ENCODE measurements around the gene ASAP2. TPM values are rescaled to one million over a fixed set of nuclear protein-coding genes. Genes with fewer than 3 reads are reported as not detected.
"Not testable (repeated sequence)": the region's sequence is repeated elsewhere in the genome, so short reads cannot be mapped to it uniquely, and the experiment has no call there.

Gene ASAP2
- polyA plus RNA-seq, 4 donors = 50.7 to 60.8 (median 58.3) TPM

DNA sequence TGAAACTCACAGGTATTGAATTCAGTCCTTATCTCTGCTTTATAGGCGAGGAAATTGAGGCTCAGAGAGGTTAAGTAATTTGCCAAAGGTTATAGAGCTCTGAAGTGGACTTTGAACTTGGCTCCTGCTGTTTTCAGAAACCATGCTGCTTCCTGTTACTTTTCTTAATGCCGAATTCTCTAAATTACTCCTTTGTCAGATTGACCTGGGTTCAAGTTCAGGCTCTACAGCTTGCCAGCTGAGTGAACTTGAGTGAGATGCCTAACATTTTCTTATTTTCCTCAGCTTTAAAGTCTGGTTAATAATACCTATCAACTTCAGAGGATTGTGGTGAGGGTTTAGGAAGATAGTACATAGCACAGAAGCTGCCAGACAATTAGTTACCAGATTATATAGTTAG lies 3.4 kb downstream of the ASAP2 start:
- no peak for DNase-seq (ENCODE audit: low read depth in 4 of 4, low spot score in 2 of 4)

GRCh38 chr2:9211496-9211895 lies 4.9 kb downstream of the ASAP2 start:
- DNase-seq (ENCODE audit: low read depth in 4 of 4, low spot score in 2 of 4) = no peak

DNA sequence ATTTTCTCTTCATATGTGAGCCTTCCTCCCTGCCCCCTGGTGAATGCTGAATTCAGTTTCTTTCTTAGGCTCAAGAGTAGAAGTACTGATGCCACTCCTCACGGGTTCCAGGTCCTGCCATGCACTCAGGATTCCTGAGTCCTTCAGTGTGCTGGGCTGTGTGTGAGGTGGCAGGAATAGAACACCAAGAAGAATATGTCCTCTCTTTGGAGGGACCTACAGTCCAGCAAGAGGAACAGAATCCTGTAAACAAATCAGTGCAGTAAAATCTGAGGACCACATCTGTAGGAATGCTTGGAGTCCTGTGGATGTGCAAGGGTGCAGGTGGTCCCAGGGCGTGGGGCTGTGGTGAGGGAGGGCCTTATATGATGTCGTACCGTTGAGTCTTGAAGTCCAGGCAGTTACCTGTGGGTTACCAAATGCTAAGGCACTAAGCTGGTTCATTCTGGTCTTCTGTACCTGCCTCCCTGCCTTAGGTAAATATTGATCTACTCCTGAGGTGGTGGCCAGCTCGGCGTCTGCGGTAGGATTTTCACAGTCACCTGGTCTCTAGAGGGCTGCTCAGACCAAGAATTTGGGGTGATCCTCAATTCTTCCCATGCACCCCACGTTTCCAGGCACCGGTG lies 5.5 kb downstream of the ASAP2 start:
- no peak for DNase-seq (ENCODE audit: low read depth in 4 of 4, low spot score in 2 of 4)

DNA sequence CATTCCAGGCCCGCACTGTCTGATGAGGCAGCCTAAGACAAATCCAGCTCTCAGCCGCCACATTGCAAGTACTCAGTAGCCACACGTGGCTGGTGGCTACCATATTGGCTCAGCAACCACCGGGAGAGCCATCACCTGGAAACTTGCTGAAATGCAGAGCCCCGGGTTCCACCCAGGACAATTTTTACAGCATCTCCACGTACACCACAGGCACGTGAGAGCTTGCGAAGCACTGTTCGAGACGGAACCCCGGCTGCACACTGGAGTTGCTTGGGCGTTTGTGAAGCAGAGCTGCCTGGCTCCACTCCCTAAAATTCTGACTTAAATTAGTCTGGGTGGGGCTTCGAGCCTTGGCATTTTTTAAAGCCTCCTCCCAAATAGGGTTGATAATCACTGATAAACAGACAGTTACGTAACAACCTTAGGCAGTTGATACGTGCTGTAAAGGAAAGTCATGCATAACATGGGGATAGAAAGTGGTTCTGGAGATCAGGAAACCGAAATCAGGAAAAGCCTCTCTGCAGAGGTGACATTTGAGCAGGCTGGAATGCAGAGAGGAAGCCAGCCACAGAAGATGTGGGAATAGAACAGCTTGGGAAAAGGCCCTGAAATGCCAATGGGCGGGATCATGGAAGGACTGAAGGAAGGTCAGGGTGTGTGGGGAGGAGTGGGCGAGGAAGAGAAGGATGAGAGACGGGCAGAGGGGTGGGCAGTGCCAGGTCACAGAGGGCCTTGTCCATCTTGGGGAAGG lies 6.2 kb downstream of the ASAP2 start:
- DNase-seq (ENCODE audit: low read depth in 4 of 4, low spot score in 2 of 4) = no peak

GRCh38 chr2:9213477-9214051 lies 7.0 kb downstream of the ASAP2 start:
- no peak for DNase-seq (ENCODE audit: low read depth in 4 of 4, low spot score in 2 of 4)

- no peak for DNase-seq (ENCODE audit: low read depth in 4 of 4, low spot score in 2 of 4)
Observed at GRCh38 chr2:9214873-9215272, 8.3 kb downstream of the ASAP2 start.

DNA sequence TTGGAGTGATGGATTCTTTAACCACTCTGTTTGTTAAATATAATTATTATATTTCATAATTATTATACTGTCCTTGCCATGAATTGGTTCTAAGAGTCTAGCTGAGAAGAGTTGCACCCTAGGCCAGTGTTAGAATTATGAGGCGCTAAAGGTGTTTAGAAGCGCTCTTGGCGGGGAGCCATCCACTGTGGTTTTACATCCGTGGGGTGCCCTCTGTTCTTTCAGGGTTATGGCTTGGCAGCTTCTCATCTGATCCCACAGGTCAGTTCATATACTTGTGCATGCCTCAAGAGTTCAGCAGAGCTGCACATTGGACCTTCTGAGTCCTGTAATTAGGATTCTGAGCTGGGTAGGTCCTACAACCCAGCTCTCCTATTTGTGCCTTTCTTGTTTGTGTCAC lies 9.1 kb downstream of the ASAP2 start:
- no peak for DNase-seq (ENCODE audit: low read depth in 4 of 4, low spot score in 2 of 4)

DNA sequence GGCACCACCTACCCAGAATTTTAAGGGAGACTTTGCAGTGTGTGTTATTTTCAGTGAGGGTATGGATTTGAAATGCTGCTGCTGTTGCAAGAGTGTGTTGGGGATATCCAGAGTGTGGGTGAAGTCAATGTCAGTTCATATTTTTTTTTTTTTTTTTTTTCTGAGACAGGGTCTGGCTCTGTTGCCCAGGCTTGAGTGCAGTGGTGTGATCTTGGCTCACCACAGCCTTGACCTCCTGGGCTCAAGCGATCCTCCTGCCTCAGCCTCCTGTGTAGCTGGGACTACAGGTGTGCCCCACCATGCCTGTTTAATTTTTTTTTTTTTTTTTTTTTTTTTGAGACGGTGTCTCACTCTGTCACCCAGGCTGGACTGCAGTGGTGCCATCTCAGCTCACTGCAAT lies 9.5 kb downstream of the ASAP2 start:
- DNase-seq (ENCODE audit: low read depth in 4 of 4, low spot score in 2 of 4) = not testable (repeated sequence)

- no peak for DNase-seq (ENCODE audit: low read depth in 4 of 4, low spot score in 2 of 4)
Observed at GRCh38 chr2:9217838-9218770, 11.5 kb downstream of the ASAP2 start.

GRCh38 chr2:9219027-9219445 lies 12.4 kb downstream of the ASAP2 start:
- no peak for DNase-seq (ENCODE audit: low read depth in 4 of 4, low spot score in 2 of 4)

DNA sequence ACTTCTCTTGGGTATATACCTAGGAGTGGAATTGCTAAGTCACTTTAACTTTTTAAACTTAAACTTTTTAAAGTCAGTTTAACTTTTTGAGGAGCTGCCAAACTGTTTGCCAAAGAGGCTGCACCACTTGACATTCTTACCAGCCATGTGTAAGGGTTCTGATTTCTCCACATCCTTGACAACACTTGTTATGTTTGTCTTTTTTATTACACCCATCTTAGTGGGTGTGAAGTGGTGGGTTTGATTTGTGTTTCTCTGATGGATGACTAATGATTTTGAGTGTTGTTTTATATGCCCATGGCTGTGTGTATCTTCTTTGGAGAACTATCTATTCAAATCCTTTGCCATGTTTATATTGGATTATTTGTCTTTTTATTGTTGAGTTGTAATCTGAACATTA lies 13.6 kb downstream of the ASAP2 start:
- no peak for DNase-seq (ENCODE audit: low read depth in 4 of 4, low spot score in 2 of 4)

DNA sequence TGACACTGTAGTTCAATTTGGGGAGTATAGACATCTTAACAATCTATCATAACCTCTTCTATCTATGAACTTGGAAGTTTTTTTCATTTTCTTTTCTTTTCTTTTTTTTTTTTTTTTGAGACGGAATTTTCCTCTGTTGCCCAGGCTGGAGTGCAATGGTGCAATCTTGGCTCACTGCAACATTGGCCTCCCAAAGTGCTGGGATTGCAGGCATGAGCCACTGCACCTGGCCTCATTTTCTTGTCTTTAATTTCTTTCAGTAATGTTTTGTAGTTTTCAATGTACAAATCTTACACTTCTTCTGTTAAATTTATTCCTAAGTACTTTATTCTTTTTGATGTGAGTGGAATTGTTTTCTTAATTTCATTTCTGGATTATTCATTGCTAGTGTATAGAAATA lies 14.6 kb downstream of the ASAP2 start:
- DNase-seq (ENCODE audit: low read depth in 4 of 4, low spot score in 2 of 4) = no peak

GRCh38 chr2:9222239-9222892 lies 15.8 kb downstream of the ASAP2 start:
- no peak for DNase-seq (ENCODE audit: low read depth in 4 of 4, low spot score in 2 of 4)

GRCh38 chr2:9222893-9223287 lies 16.3 kb downstream of the ASAP2 start:
- DNase-seq (ENCODE audit: low read depth in 4 of 4, low spot score in 2 of 4) = no peak

GRCh38 chr2:9225806-9226205 lies 19.2 kb downstream of the ASAP2 start:
- no peak for DNase-seq (ENCODE audit: low read depth in 4 of 4, low spot score in 2 of 4)

GRCh38 chr2:9226458-9227380 lies 20.1 kb downstream of the ASAP2 start:
- no peak for DNase-seq (ENCODE audit: low read depth in 4 of 4, low spot score in 2 of 4)

DNA sequence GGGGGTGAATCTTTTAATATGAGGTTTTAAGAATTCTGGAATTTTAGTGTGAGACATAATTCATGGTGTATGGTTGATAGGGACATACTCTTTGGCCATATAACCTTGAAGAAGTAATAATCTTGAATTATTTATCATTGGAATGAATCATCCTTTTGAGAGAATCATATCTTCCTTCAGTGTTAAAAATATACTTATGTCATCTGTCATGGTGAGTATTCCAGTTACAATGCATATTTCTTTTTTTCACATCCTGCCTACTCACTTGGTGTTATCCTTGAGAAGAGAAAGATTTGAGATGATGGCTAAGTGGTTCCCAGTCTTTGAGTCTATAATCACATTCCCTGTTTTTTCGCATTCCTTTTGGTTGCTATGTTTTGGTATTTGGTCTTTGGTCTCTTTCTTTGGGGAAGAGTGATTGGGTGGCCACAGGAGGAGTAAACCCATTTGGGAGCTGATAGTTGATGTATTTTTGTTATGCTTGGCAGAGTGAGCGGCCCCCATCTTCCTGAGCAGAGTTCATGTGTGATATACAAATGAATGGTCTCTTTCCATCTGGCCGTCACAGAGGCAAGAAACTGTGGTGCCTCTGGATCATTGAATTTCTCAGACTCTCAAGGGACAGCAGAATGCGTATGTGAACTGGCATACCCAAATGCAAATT lies 21.6 kb downstream of the ASAP2 start:
- no peak for DNase-seq (ENCODE audit: low read depth in 4 of 4, low spot score in 2 of 4)

- DNase-seq (ENCODE audit: low read depth in 4 of 4, low spot score in 2 of 4) = no peak
Observed at GRCh38 chr2:9228781-9229469, 22.3 kb downstream of the ASAP2 start.
